Vagina (tissue), 2 donors: ENCODE measurements around the gene NUP205.

Experiments
- CTCF ChIP-seq, 3 experiments: fragments of 450-650 bp in 2 of 3; fragments of 200-600 bp in 1 of 3; sonication (generic) in 1 of 3; IDR thresholded peaks; one replicate each; pipeline ENCODE4 v1.5.1; 2017 to 2019; ENCODE audit warnings: antibody characterized with exemption in 3 of 3, mild to moderate bottlenecking in 2 of 3, moderate library complexity in 2 of 3
- POLR2A ChIP-seq, 2 donors: fragments of 450-650 bp; IDR thresholded peaks; one replicate each; pipeline ENCODE4 v1.6.1; 2017; ENCODE audit warnings: antibody characterized with exemption in 2 of 2, mild to moderate bottlenecking in 2 of 2, moderate library complexity in 2 of 2
- POLR2AphosphoS5 ChIP-seq, 2 donors: sonication (generic); formaldehyde crosslinking; IDR thresholded peaks; one replicate each; pipeline ENCODE4 v1.9.0; 2017; ENCODE audit warnings: antibody characterized with exemption in 2 of 2, mild to moderate bottlenecking in 2 of 2, low read depth in 1 of 2; ENCODE audit not compliant: insufficient read depth in 1 of 2

- no peak for TF ChIP-seq CTCF (IDR thresholded peaks at IDR 0.05)
- no peak for TF ChIP-seq POLR2AphosphoS5 (IDR thresholded peaks at IDR 0.05; ENCODE audit: insufficient read depth in 1 of 2, low read depth in 1 of 2)
- no peak for TF ChIP-seq POLR2A (IDR thresholded peaks at IDR 0.05)
Observed at GRCh38 chr7:135669774-135670173, 112.1 kb downstream of the NUP205 start.
